Stimulated activated CD8-positive, alpha-beta memory T cell treated with anti-CD3 and anti-CD28 coated beads, Interleukin-7, amount 100 ng/mL, for 24 hours (primary cell): Measurements from ENCODE around the gene SGCB.
"Not testable (repeated sequence)": the region's sequence is repeated elsewhere in the genome, so short reads cannot be mapped to it uniquely, and the experiment has no call there.

Experiments used
- DNase-seq: peaks from one replicate; pipeline ENCODE4 v3.0.0-alpha.2; 2020; ENCODE audit warnings: low read depth

The SGCB gene, protein sequence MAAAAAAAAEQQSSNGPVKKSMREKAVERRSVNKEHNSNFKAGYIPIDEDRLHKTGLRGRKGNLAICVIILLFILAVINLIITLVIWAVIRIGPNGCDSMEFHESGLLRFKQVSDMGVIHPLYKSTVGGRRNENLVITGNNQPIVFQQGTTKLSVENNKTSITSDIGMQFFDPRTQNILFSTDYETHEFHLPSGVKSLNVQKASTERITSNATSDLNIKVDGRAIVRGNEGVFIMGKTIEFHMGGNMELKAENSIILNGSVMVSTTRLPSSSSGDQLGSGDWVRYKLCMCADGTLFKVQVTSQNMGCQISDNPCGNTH

DNA sequence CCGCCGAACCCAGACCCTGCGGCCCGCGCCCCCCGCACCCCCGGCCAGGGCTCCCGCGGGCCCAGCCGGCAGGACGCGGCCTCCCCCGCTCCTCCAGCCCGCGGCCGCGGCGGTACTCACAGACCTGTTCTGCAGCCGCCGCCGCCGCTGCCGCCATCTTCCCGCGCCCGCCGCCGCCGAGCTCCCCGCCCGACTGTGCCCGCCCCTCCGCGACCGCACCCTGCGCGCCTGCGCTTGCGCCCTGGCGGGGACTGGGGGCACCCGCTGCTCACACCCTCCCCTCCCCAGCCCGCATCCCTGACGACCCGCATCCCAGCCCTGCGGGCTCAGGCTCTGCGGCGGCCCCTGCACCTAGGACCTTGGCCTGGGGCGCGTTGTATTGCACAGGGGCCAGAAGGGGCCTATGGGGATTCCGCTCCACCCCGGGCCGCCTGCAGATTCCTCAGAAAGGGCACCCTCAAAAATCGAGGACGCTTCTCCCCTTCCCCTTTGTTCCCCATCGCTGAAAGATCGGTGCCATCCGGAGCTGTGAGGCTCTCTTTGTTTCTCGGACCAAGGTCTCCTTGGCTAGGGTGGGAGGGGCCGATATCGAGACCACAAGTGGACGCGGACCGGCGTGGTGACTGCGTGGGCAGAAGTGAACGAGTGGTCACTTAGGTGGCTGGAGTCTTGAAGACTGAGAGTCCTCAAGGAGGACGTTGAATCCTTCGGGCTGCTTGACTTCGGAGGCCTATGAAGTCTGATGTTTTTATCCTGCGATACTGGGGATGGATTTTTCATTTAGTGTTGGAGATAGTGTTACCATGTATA is at the start of gene SGCB:
Gene SGCB, minus strand, starts transcription at position 197 of the 810 bp plus-strand sequence. Its CDS starts 40 bp downstream, at position 157.
- DNase-seq = peak; percentile 50

DNA sequence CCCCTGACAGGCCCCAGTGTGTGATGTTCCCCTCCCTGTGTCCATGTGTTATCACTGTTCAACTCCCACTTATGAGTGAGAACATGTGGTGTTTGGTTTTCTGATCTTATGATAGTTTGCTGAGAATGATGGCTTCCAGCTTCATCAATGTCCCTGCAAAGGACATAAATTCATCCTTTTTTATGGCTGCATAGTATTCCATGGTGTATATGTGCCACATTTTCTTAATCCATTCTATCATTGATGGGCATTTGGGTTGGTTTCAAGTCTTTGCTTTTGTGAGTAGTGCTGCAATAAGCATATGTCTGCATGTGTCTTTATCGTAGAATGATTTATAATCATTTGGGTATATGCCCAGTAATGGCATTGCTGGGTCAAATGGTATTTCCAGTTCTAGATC is 48.3 kb upstream of the SGCB start:
- DNase-seq = not testable (repeated sequence)

DNA sequence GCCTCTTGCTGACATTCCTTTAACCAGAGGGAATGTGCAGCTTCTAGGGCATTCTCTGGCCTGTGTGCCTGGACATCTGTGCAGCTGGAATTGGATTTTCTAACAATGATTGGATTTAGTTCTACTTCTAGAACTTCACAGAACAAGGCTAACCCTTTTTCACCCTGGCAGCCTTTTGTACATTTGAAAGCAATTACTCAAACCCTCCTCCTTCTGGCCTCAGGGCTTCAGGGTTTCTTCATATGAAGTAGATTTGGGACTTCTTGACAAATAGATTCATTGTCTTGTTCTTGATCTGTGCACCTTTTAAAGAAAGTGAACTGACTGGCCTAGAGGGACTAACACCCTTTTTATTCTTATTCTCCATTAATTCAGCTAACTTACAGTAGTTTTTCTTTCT is 43.1 kb upstream of the SGCB start:
- DNase-seq = no peak

DNA sequence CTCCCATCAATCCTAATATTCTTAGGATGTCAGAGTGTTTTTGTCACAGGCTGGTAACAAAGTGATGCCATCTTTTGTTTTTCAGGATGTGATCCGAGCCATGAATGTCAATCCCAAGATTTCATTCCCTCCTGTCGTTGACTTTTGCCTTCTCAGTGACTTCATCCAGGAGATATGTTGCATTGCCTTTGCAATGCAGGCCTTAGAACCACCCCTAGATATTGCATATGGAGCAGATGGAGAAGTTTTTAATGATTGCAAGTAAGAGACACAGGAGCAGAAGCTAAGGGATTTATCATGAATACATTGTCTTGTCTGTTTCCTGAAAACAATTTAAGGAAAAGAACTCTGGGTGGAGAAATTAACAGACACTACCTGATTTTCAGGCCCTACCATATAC is 41.6 kb upstream of the SGCB start:
- no peak for DNase-seq

DNA sequence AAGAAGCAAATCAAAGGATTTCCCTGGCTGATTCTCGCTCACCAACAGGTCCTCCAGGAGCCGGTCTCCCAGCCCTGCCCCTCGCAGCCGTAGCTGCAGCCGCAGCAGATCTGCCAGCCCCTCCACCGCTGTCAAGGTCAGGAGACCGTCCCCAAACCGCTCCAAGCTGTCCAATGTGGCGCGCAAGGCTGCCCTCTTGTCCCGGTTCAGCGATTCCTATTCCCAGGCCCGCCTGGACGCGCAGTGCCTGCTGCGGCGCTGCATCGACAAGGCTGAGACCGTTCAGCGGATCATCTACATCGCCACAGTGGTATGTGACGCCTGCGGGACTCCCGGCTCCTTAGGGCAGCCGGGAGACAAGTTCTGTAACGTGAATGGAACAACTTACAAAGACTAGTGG is 38.6 kb upstream of the SGCB start:
- no peak for DNase-seq

DNA sequence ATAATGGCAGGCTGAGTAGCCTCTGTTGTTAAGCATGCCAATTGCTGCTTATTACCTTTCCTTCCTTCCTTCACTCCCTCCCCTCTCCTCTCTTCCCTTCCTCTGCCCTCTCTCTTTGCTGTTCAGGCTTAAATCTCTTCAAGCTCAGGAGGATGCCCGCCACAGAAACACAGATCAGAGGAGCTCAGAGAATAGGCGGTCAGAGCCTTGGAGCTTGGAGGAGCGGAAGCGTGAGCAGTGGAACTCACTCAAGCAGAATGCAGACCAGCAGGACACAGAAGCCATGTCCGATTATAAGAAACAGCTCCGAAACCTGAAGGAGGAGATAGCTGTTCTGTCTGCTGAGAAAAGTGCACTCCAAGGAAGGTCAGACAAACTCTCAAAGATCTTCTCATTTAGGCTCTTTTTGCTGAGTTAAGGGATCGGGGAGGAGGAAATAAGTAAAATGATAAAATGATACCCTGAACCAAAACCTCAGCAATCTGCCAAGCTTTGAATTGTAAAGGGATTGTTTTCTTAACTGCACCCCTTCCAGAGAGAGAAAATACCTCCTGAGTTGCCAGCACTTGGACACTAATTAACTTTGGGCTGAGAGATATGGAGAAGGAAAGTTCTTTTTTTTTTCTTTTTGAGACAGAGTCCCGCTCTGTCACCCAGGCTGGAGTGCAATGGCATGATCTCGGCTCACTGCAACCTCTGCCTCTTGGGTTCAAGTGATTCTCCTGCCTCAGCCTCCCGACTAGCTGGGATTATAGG is 33.9 kb upstream of the SGCB start:
- no peak for DNase-seq

DNA sequence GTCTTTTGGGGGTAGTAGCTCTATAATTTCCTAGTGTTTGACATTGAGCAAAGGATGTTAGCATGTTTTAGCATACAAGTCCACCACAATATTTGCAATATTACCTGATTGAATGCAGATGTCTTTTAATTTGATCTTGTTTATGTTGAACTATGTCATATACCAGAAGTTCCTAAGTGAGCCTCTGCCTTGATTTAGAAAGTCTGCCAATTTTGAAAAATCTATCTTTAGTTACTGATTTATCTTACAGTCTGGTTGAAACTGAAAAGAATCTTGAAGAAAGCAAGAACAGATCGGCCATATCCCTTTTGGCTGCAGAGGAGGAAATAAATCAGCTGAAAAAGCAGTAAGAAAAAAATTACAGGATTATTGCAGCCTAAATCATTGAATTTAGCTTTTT is 31.5 kb upstream of the SGCB start:
- no peak for DNase-seq

DNA sequence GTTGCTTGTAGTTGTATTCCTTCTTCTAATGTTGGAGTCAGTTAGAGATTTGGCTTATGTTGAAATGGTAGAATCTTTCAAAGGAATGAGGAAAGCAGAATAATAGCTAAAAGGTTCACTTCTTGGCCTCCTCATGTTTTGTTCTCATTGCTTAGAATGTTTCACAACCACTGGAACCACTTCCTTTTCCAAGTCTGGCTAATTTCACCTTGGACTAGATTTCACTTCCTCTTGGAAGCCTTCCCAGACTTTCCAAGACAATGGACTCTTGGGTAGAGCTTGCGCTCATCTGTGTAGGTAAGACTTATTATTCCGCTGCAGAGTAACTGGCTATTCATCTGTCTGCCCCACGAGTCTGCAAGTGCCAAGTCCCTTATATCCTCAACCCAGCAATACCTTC is 21.3 kb upstream of the SGCB start:
- DNase-seq = no peak

DNA sequence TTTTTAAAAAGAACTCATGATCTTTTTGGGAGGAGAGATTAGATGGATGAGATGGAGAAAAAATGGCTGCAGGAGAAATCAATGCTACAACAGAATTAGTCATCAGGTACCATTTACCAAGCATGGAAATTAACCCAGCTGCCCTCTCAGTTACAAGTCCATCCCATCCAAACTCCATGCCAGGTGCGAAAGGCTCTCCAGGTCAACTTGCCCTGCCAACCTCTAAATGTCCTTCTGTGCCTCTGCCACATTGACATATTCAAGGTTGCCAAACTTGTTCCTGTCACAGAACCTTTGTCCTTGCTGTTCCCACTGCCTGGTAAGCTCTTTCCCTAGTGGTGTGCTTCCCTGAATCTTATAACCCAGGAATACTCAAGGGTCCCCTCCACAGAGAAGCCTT is 20.2 kb upstream of the SGCB start:
- no peak for DNase-seq

DNA sequence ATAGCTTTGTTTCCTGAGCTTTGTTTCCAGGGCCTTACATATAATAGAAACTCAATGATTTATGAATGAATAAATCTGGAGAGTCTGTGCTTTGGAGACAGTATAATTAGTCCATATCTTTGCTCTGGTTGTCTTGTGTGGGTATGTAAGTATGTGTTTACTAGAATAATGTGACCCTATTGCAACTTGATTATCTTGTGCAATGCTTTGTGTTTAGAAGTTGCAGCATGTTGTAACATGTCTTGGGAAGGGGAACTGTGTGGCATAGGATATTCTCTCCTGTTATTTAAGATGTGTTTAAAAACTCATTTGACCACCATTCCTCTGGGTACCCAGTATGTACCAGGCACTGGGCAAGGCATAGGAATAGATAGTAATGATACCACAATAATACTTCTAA is 19.1 kb upstream of the SGCB start:
- no peak for DNase-seq

DNA sequence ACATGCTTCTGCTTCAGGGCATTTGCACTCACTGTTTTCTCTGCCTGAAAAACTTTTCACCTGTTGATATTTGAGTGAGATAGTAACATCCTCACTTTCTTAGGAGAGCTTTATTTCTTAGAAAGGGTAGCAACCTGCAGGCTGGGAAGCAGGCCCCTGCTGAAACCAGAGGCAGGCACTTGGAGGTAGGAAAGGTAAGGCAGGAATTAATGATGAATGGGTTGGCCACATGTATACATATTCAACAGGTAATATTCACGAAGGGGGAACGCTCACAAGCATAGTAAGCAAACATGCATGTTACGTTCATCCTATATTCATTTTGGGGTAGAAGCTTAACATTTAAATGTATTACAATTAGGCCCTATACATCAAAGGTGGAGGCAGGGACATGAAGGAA is 16.2 kb upstream of the SGCB start:
- DNase-seq = no peak

DNA sequence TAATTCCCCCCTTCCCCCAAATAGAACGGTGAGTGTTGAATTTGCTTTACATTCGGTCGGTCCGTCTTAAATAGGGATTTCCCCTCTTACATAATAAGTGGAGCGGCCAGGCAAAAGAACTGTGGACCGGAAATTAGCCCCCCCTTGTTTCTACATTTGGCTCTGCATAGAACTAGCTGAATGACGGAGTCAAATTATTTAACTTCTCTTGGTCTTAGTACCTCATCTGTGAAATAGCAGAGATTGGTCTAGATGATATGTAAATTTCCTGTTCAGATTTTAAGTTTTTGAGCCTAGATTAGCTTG is 14.3 kb upstream of the SGCB start:
- DNase-seq = no peak

DNA sequence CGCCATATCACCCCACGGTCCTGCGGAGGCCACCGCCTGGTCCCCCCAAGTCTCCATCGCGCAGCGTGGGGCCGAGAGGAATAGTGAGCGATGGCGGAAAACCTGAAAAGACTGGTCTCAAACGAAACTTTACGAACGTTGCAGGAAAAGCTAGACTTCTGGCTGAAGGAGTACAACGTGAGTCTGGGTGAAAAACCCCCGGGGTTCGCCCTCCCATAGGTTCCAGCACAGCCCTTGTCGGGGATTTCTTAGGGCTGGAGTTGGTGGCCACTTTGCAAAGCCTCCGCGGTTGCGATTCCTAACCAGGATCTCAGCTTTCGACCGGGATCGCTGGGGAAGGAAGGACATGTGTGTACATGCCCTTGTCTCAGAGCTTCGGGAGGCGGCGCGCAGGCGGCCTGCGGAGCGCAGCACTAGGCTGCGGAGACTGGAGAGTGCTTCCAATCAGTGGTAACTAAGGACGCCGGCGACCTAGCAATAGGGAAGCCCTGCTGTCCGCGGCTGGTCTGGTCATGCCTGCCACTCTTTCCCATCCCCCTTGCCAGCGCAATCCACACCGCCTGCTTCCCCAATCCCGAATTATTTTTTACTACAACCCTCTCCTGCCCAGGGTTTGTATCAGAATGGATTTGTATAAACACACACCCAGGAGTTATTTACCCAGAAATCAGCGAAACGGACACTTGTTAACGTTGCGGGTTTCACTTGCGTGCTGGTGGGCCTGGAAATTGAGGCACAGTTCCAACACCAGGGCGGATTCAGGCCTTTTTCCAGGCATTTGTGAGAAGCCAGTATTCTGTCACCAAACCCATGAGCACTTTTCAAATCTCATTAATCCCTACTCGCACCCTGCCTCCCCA is 13.7 kb upstream of the SGCB start:
- DNase-seq = no peak

DNA sequence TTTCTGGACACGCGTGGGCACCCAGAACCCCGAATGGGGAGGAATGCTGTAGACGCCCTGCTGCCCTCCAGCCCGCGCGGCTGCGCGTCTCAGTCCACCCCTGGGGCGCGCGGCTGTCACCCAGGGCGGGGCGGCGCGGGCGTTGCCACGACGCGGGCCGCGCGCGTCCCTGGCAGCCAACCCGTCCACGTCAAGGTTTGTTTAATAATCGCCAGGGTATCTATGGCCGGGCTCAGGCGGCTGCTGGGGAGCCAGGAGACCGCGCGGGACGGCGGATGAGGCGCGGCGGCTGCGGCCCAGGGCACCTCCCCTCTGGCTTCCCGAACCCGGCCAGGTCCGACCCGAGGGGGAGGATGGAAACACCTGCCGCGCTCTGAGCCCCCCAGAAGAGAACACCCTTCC is 13.1 kb upstream of the SGCB start, which contains the start of gene SPATA18:
Gene SPATA18, plus strand, starts transcription at position 92 of the 402 bp plus-strand sequence. CDS start 401 bp downstream, outside the sequence.
- DNase-seq = no peak

DNA sequence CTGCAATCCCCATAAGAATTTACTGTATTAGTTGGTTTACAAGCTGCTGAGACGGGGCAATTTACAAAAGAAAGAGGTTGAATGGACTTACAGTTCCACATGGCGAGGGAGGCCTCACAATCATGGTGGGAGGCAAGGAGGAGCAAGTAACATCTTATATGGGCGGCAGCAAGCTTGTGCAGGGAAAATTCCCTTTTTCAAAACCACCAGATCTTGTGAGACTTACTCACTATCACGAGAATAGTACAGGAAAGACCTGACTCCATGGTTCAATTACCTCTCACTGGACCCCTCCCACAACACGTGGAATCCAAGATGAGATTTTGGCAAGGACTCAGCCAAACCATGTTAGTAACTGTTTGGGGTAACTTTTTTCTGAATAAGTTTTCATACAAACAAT is 11.2 kb upstream of the SGCB start:
- no peak for DNase-seq

DNA sequence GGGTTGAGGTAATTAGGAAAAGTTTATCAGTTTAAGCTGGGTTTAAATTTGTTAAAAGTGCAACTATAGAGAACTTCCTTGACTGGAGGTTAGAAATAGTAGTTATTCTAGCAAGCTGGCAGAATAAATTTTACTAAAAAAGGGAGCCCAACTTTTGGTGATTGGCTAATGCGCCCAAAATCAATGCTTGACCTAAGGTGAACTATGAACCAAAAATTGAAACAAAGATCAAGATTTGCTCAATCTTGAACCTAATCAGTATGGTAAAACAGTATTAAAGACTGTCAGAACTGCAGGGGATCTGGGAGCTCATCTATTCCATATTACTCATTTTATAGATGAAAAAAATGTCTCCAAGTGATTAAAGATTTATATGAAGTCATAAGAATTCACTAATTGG is 6.9 kb upstream of the SGCB start:
- DNase-seq = no peak

DNA sequence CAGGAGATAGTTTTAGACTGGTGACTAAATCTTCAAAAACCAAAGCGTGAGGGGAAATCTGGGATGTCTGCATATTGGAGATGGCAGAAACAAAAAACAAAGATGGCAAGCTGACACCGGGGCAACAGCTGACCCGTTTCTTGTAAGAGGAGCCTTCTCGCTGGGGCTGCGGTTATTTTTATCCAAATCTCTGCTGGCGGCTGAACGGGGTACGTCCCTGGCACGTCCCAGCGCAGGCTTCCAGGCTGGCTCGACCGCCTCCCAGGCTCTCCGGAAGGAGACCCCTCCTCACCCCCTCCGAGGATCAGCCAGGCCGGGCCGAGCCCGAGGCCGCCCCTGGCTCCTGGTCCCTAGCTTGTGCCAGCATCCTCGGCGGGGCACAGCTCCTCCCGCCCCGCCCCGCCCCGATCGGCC is 403 bp downstream of the SGCB start:
- DNase-seq = no peak

DNA sequence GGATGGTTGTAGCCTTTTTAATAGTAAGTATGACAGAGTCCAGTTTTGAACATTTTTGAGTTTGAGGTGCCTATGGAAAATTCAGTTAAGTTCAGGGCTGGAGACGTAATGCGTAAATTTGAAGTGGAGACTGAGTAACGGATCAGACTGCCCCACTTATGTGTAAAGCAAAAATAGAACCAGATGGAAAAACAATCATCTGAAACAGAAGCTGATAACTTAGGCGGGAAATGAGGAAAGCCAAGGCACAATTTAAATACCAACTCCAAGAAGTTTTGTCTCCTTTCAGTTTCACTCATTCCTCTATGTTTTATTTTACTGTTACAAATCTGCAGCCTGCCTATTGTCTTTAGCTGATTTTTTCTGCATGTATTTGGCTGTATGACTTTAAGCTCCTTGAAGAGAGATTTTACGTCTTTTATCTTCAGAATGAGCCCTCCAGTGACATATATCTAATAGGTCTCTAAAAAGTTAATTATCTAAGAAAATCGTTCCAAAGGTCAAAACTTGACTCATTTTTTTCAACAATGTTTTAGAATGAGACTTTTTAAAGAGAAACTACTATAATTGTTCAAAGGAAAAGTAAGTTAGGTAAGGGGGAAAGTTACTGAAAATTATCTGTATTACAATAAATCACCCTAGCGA is 1.1 kb downstream of the SGCB start:
- DNase-seq = no peak

DNA sequence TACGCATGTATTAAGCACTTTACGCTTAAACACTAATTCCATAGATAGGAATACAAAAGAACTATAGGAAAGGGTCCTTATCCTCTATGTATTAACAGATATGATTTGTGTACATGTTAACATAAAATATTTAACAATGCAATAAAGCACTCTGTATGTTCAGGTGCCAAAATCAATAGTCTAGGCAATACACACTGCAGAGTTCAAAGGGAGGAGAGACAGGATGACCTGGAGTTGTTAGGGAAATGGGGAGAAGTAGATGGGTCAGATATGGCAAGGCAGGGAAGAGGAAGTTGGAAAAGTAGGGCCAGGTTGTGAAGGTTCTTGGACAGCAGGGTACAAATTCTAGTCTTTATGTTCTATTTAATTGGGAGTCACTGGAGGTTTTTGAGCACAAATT is 2.9 kb downstream of the SGCB start:
- no peak for DNase-seq

DNA sequence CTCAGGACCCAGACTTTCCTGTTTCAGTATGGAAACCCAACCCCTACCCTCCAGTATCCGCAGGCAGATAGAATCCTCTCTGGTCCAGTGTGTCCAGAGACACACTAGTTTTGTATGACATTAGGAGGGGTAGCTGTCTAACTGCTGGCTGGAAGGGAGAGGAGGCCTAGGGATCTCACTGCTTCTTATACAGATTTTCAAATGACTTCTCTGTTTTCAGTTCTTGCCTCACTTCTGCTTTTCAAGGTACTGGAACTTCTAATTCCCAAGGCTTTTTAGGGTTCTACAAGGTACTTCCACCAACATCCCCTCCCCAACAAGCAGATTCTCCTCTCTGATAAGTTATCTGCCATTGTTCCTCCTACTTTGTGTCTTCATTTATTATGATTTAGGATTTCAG is 6.1 kb downstream of the SGCB start:
- no peak for DNase-seq

DNA sequence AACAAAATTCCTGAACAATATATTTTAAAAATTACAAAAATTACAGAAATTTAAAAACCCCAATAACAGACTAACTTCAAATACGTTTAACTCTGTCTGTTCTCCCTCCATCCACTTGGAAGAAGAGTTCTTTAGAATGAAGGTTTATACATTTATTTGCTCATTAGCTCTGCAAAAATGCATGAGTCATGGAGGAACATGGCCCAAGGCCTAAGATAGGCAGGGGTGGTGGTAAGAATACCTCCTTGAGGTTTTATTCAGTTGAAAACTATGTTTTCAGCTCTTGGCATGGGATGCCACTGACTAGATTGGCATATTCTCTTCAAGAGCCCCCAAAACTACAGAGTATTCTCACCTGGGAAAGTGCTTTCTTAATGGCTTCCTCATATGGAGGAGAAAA is 9.1 kb downstream of the SGCB start:
- DNase-seq = no peak
